SK-N-MC (cell line): ENCODE results near the gene PIAS1.

Experiments used
- EZH2 ChIP-seq: fragments of 200-600 bp; sonication (generic); IDR thresholded peaks from one replicate; pipeline ENCODE4 v1.6.1; 2017; ENCODE audit warnings: antibody characterized with exemption
- FOXP2 ChIP-seq: optimal IDR thresholded peaks from 2 replicates; pipeline ENCODE3; 2011; ENCODE audit warnings: mild to moderate bottlenecking, moderate library complexity; ENCODE audit not compliant: insufficient read depth; ENCODE audit errors: extremely low read length, control extremely low read depth
- POLR2AphosphoS5 ChIP-seq: IDR thresholded peaks from 2 replicates; pipeline ENCODE4 v1.6.1; 2012; ENCODE audit warnings: mild to moderate bottlenecking, low read depth, low read length, borderline replicate concordance

- no peak for TF ChIP-seq EZH2
- no peak for TF ChIP-seq POLR2AphosphoS5
- no peak for TF ChIP-seq FOXP2
These were observed 133.4 kb downstream of the PIAS1 start for GRCh38 chr15:68187559-68187958.
